Keratinocyte (primary cell): ENCODE measurements around the gene PRKCA. TPM values are rescaled to one million over a fixed set of nuclear protein-coding genes. Genes with fewer than 3 reads are reported as not detected.

ENCODE experiments used
- DNase-seq: peaks from one replicate; pipeline ENCODE4 v3.0.0-alpha.2; 2011; ENCODE audit warnings: low read depth, missing footprints, low spot score
- FAIRE-seq: peaks from 2 replicates; lab custom pipeline; 2011; peaks lifted over from hg19 to GRCh38; lab: Jason Lieb, UNC
- H2AFZ ChIP-seq: 2 replicates; pipeline ENCODE4 v1.6.0; 2012; ENCODE audit warnings: low read length, control low read depth, inconsistent platforms; ENCODE audit not compliant: control insufficient read depth
- H3K27ac ChIP-seq: 2 replicates; pipeline ENCODE4 v1.5.1; 2011; ENCODE audit warnings: low read length; ENCODE audit not compliant: control insufficient read depth, insufficient read depth
- H3K27me3 ChIP-seq: 3 replicates; pipeline ENCODE4 v1.6.0; 2011; ENCODE audit warnings: low read length; ENCODE audit not compliant: control insufficient read depth, insufficient read depth; ENCODE audit errors: extremely low read depth
- H3K36me3 ChIP-seq, 2 experiments: 2 replicates in 1 of 2; 3 replicates in 1 of 2; pipeline ENCODE4 v1.5.1; 2011; ENCODE audit warnings: low read length in 2 of 2, mild to moderate bottlenecking in 1 of 2; ENCODE audit not compliant: control insufficient read depth in 2 of 2, insufficient read depth in 2 of 2; ENCODE audit errors: extremely low read depth in 1 of 2
- H3K4me1 ChIP-seq: 3 replicates; pipeline ENCODE4 v1.5.1; 2011; ENCODE audit warnings: low read length; ENCODE audit not compliant: control insufficient read depth, insufficient read depth; ENCODE audit errors: extremely low read depth
- H3K4me2 ChIP-seq: 3 replicates; pipeline ENCODE4 v1.6.0; 2011; ENCODE audit warnings: low read depth, low read length; ENCODE audit not compliant: control insufficient read depth, insufficient read depth; ENCODE audit errors: extremely low read depth
- H3K4me3 ChIP-seq, 3 experiments: fragments of 200-600 bp in 1 of 3; sonication (generic) in 1 of 3; 2 replicates in 2 of 3; 3 replicates in 1 of 3; pipeline ENCODE4 v1.5.1; 2011 to 2016; ENCODE audit warnings: low read length in 3 of 3, mild to moderate bottlenecking in 3 of 3, control low read depth in 2 of 3, inconsistent platforms in 1 of 3, low read depth in 1 of 3, mixed read lengths in 1 of 3, mixed run types in 1 of 3, moderate library complexity in 1 of 3; ENCODE audit not compliant: control insufficient read depth in 2 of 3, insufficient read depth in 2 of 3; ENCODE audit errors: extremely low read depth in 1 of 3
- H3K79me2 ChIP-seq: 2 replicates; pipeline ENCODE4 v1.6.0; 2012; ENCODE audit warnings: low read length; ENCODE audit not compliant: control insufficient read depth, insufficient read depth
- H3K9ac ChIP-seq: 3 replicates; pipeline ENCODE4 v1.6.0; 2011; ENCODE audit warnings: low read length; ENCODE audit not compliant: control insufficient read depth, insufficient read depth; ENCODE audit errors: extremely low read depth
- H3K9me1 ChIP-seq: 3 replicates; pipeline ENCODE4 v1.6.0; 2011; ENCODE audit warnings: low read length; ENCODE audit not compliant: control insufficient read depth, insufficient read depth; ENCODE audit errors: extremely low read depth
- H3K9me3 ChIP-seq: 2 replicates; pipeline ENCODE4 v1.5.1; 2012; ENCODE audit warnings: low read depth, low read length; ENCODE audit not compliant: control insufficient read depth
- H4K20me1 ChIP-seq: 3 replicates; pipeline ENCODE4 v1.6.0; 2011; ENCODE audit warnings: low read length; ENCODE audit not compliant: control insufficient read depth, insufficient read depth; ENCODE audit errors: extremely low read depth
- CTCF ChIP-seq, 3 experiments: IDR thresholded peaks in 1 of 3; conservative IDR thresholded peaks in 1 of 3; optimal IDR thresholded peaks in 1 of 3; 2 replicates in 2 of 3; 3 replicates in 1 of 3; pipeline versions ENCODE3 to v1.5.1; 2011; ENCODE audit warnings: low read length in 3 of 3, mild to moderate bottlenecking in 3 of 3, moderate library complexity in 2 of 3, control low read depth in 1 of 3, inconsistent platforms in 1 of 3; ENCODE audit not compliant: insufficient read depth in 2 of 3; ENCODE audit errors: extremely low read depth in 1 of 3
- EZH2 ChIP-seq: IDR thresholded peaks from one replicate; pipeline ENCODE4 v1.6.1; 2012; ENCODE audit warnings: inconsistent platforms, mild to moderate bottlenecking, low read length, moderate library complexity
- dilution Hi-C: fragments of 300-500 bp; cut with MboI; formaldehyde crosslinking; loops from one replicate; pipeline ENCODE4 v1.7.0; 2020; ENCODE audit warnings: low sequenced_read_pairs; ENCODE audit not compliant: extremely low pct_ligation_motif_present
- polyA plus RNA-seq, 5 experiments: library from polyadenylated mRNA; depleted of rRNA in 3 of 5; stranded (reverse) in 3 of 5; stranded (forward) in 1 of 5; unstranded in 1 of 5; fragments of >200 nt; gene quantifications; 1 replicate in 1 of 5; 2 replicates in 3 of 5; 3 replicates in 1 of 5; pipeline versions ENCODE4 v1.2.1 to v1.2.3, GENCODE V29; 2011 to 2012; ENCODE audit warnings: missing spikeins in 2 of 5, low read depth in 1 of 5, low replicate concordance in 1 of 5

The PRKCA gene
- polyA plus RNA-seq, 1 donor (not counting 4 experiments of a cell fraction or from before 2014, with no cell fraction given) = 3.6 TPM

GRCh38 chr17:66746736-66747135, 444.3 kb downstream of the PRKCA start:
- no peaks in the 10 kb centered on the region for H3K9me1 ChIP-seq
- no peaks in the 10 kb centered on the region for H3K4me1 ChIP-seq
- H3K9ac ChIP-seq = no peak overlapping the region
- H4K20me1 ChIP-seq = no peaks in the 10 kb centered on the region
- dilution Hi-C loops = no loop called here
- no peak overlapping the region for H2AFZ ChIP-seq
- H3K27ac ChIP-seq = no peak overlapping the region
- DNase-seq (no peak), FAIRE-seq (no peak)
- H3K4me2 ChIP-seq = no peak overlapping the region
- H3K4me3 ChIP-seq = no peak overlapping the region
- TF ChIP-seq CTCF (optimal IDR thresholded peaks at IDR 0.05 in 1 of 3, IDR thresholded peaks at IDR 0.05 in 1 of 3, conservative IDR thresholded peaks at IDR 0.05 in 1 of 3; ENCODE audit: extremely low read depth in 1 of 3, insufficient read depth in 2 of 3, low read length in 3 of 3) (no peak), EZH2 (no peak)
- no peaks in the 10 kb centered on the region for H3K27me3 ChIP-seq
- H3K36me3 ChIP-seq = no peaks in the 10 kb centered on the region
- H3K79me2 ChIP-seq = no peaks in the 10 kb centered on the region
- no peaks in the 10 kb centered on the region for H3K9me3 ChIP-seq

DNA sequence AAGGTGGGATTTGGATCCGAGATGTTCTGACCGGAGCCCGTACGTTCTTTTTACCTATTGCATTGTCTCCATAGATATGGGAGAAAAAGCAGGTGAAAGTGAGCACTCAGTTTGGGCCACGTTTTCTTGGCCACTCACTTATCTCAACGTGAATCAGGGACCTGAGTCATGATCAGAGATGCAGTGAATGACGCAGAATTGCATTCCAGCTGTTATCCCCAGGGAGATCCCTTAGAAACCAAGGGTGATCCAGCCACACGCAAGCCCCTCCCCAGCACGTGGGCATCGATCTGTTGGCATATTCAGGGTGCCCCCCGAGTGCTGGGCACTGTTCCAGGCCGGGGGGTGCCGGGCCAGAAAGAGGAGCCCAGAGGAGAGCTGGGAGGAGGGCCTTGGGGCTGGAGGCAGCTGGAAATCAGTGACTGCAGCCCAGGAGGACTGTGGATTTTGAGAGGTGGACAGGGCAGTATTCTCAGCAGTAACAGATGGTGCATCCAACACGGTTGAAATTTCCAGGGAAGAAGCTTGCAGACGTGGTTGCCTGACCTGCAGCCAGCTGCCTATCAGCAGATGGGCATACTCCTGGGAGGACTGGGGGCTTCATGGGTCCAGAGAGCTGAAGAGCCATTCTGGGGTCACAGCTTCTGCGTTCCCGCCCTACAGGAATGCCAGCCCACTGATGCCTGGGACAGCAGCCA, 445.3 kb downstream of the PRKCA start:
- dilution Hi-C loops = no loop called here
- no peak for DNase-seq
- no peaks in the 10 kb centered on the region for H4K20me1 ChIP-seq
- FAIRE-seq = no peak
- H3K9ac ChIP-seq = no peak overlapping the region
- no peaks in the 10 kb centered on the region for H3K27me3 ChIP-seq
- H3K36me3 ChIP-seq = no peaks in the 10 kb centered on the region
- H3K79me2 ChIP-seq = no peaks in the 10 kb centered on the region
- no peaks in the 10 kb centered on the region for H3K9me1 ChIP-seq
- no peaks in the 10 kb centered on the region for H3K9me3 ChIP-seq
- no peak for TF ChIP-seq EZH2
- TF ChIP-seq CTCF (optimal IDR thresholded peaks at IDR 0.05 in 1 of 3, IDR thresholded peaks at IDR 0.05 in 1 of 3, conservative IDR thresholded peaks at IDR 0.05 in 1 of 3; ENCODE audit: extremely low read depth in 1 of 3, insufficient read depth in 2 of 3, low read length in 3 of 3) = no peak
- H2AFZ ChIP-seq = no peak overlapping the region
- no peak overlapping the region for H3K27ac ChIP-seq
- H3K4me1 ChIP-seq = no peaks in the 10 kb centered on the region
- no peak overlapping the region for H3K4me3 ChIP-seq
- H3K4me2 ChIP-seq = no peak overlapping the region
